Neuronal stem cell (in vitro differentiated cells): ENCODE data around the gene PARD3B.

ENCODE experiments used
- DNase-seq: peaks from one replicate; pipeline ENCODE4 v3.0.0-alpha.2; 2013; ENCODE audit warnings: low spot score
- H2AFZ ChIP-seq: one replicate; pipeline ENCODE4 v1.6.1; 2013; ENCODE audit warnings: mild to moderate bottlenecking, low read length, inconsistent platforms
- H2AK5ac ChIP-seq: 2 replicates; pipeline ENCODE4 v1.6.1; 2013; ENCODE audit warnings: low read depth, mild to moderate bottlenecking, inconsistent platforms, low read length, moderate library complexity, mixed read lengths
- H2BK120ac ChIP-seq: 2 replicates; pipeline ENCODE4 v1.6.1; 2013; ENCODE audit warnings: low read depth, mild to moderate bottlenecking, inconsistent platforms, low read length, moderate library complexity, mixed read lengths
- H2BK12ac ChIP-seq: one replicate; pipeline ENCODE4 v1.6.1; 2013; ENCODE audit warnings: low read length, inconsistent platforms
- H2BK15ac ChIP-seq: 2 replicates; pipeline ENCODE4 v1.6.1; 2013; ENCODE audit warnings: mild to moderate bottlenecking, low read length, inconsistent platforms, mixed read lengths
- H2BK5ac ChIP-seq: one replicate; pipeline ENCODE4 v1.6.1; 2013; ENCODE audit warnings: inconsistent platforms, mild to moderate bottlenecking, low read length, moderate library complexity
- H3K14ac ChIP-seq: one replicate; pipeline ENCODE4 v1.6.1; 2013; ENCODE audit warnings: low read length, inconsistent platforms
- H3K18ac ChIP-seq: 2 replicates; pipeline ENCODE4 v1.6.1; 2013; ENCODE audit warnings: low read length, inconsistent platforms
- H3K23ac ChIP-seq: 2 replicates; pipeline ENCODE4 v1.6.1; 2013; ENCODE audit warnings: low read depth, mild to moderate bottlenecking, mixed read lengths, low read length, inconsistent platforms; ENCODE audit not compliant: poor library complexity
- H3K27ac ChIP-seq: replicated peaks from 3 replicates; pipeline ENCODE4 v1.5.1; 2013; ENCODE audit warnings: low read length, inconsistent platforms
- H3K27me3 ChIP-seq, 3 experiments: 2 replicates each; pipeline ENCODE4 v1.6.1; 2013; ENCODE audit warnings: low read length in 3 of 3, mild to moderate bottlenecking in 2 of 3, inconsistent platforms in 1 of 3, low read depth in 1 of 3, mixed read lengths in 1 of 3, moderate library complexity in 1 of 3; ENCODE audit not compliant: control insufficient read depth in 3 of 3, insufficient read depth in 3 of 3
- H3K36me3 ChIP-seq, 2 donors: replicated peaks in 1 of 2; 2 replicates each; pipeline ENCODE4 v1.6.1; 2013; ENCODE audit warnings: low read length in 2 of 2; ENCODE audit not compliant: control insufficient read depth in 2 of 2, insufficient read depth in 2 of 2
- H3K4ac ChIP-seq: 2 replicates; pipeline ENCODE4 v1.6.1; 2013; ENCODE audit warnings: inconsistent platforms, mild to moderate bottlenecking, low read length, moderate library complexity
- H3K4me1 ChIP-seq, 2 donors: 1 replicate in 1 of 2; 2 replicates in 1 of 2; pipeline ENCODE4 v1.6.1; 2013; ENCODE audit warnings: low read length in 2 of 2, low read depth in 1 of 2; ENCODE audit not compliant: control insufficient read depth in 2 of 2, insufficient read depth in 1 of 2
- H3K4me2 ChIP-seq: one replicate; pipeline ENCODE4 v1.6.1; 2013; ENCODE audit warnings: mild to moderate bottlenecking, low read length, inconsistent platforms; ENCODE audit not compliant: insufficient read depth, poor library complexity, severe bottlenecking
- H3K4me3 ChIP-seq, 2 donors: 2 replicates each; pipeline ENCODE4 v1.5.1; 2013; ENCODE audit warnings: low read length in 2 of 2, mild to moderate bottlenecking in 2 of 2, inconsistent platforms in 1 of 2, moderate library complexity in 1 of 2
- H3K79me1 ChIP-seq: one replicate; pipeline ENCODE4 v1.6.1; 2013; ENCODE audit warnings: low read depth, mild to moderate bottlenecking, inconsistent platforms, low read length, moderate library complexity
- H3K9ac ChIP-seq: one replicate; pipeline ENCODE4 v1.6.1; 2013; ENCODE audit warnings: mild to moderate bottlenecking, low read depth, low read length, inconsistent platforms; ENCODE audit not compliant: poor library complexity
- H3K9me3 ChIP-seq, 2 donors: replicated peaks in 1 of 2; 2 replicates each; pipeline versions ENCODE3 to v1.6.1; 2013; ENCODE audit warnings: low read length in 2 of 2, mild to moderate bottlenecking in 2 of 2, inconsistent platforms in 1 of 2, low read depth in 1 of 2, mixed read lengths in 1 of 2, moderate library complexity in 1 of 2; ENCODE audit not compliant: control insufficient read depth in 2 of 2, insufficient read depth in 1 of 2
- H4K8ac ChIP-seq: one replicate; pipeline ENCODE4 v1.6.1; 2013; ENCODE audit warnings: low read depth, mild to moderate bottlenecking, inconsistent platforms, low read length, moderate library complexity
- H4K91ac ChIP-seq: one replicate; pipeline ENCODE4 v1.6.1; 2013; ENCODE audit warnings: low read length, low read depth, mild to moderate bottlenecking, inconsistent platforms; ENCODE audit not compliant: poor library complexity
- WGBS, 2 donors: extraction: QIAGEN DNeasy Blood & Tissue Kit; methylation state at CpG; one replicate each; pipeline ENCODE4 v1.1.7; 2013; ENCODE audit warnings: missing lambda C conversion rate in 2 of 2, mixed read lengths in 1 of 2; ENCODE audit not compliant: insufficient read length in 2 of 2, insufficient replicate concordance in 1 of 2; ENCODE audit errors: extremely low coverage in 2 of 2; 5-methylcytosine and 5-hydroxymethylcytosine counted together

PARD3B gene

DNA sequence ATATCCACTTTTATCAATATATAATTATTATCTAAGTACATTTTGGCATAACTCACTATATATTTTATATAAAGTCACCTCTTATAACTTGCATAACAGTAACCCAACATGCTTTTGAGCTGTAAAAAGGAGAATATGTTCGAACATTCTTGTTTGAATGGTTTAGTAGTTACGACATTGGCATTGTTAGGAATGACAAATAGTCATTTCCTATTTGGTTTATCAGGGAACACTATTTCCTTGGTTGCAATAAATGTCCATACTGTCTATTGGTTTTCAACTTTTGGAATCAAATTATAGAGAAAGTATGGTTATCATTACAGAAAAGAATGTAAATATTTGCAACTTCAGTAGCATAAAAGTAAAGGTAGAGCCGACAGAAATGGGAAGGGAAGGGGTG, 124.1 kb downstream of the PARD3B start:
- no peak overlapping the region for H3K27ac ChIP-seq
- no peak overlapping the region for H2AK5ac ChIP-seq
- no peak overlapping the region for H3K4me3 ChIP-seq
- no peak overlapping the region for H4K91ac ChIP-seq
- no CpG with 5 or more reads among the region's 3 CpGs for WGBS, 2 donors
- no peaks in the 10 kb centered on the region for H3K9me3 ChIP-seq
- H3K4ac ChIP-seq, result no peak overlapping the region
- DNase-seq, result no peak
- H3K79me1 ChIP-seq, result no peaks in the 10 kb centered on the region
- H2BK120ac ChIP-seq, result no peak overlapping the region
- H3K9ac ChIP-seq, result no peak overlapping the region
- no peak overlapping the region for H4K8ac ChIP-seq
- peaks cover 3 to 4% of the 10 kb centered on the region in 2 donors for H3K4me1 ChIP-seq
- H3K4me2 ChIP-seq, result no peak overlapping the region
- H3K14ac ChIP-seq, result no peak overlapping the region
- H2AFZ ChIP-seq, result no peak overlapping the region
- no peak overlapping the region for H2BK12ac ChIP-seq
- no peaks in the 10 kb centered on the region for H3K27me3 ChIP-seq
- H2BK5ac ChIP-seq, result no peak overlapping the region
- H3K18ac ChIP-seq, result no peak overlapping the region
- H3K36me3 ChIP-seq, result no peaks in the 10 kb centered on the region
- no peak overlapping the region for H2BK15ac ChIP-seq
- no peak overlapping the region for H3K23ac ChIP-seq

- no peak overlapping the region for H3K27ac ChIP-seq
- H2AK5ac ChIP-seq, result no peak overlapping the region
- no peak overlapping the region for H2BK5ac ChIP-seq
- no peak overlapping the region for H2BK12ac ChIP-seq
- H3K18ac ChIP-seq, result no peak overlapping the region
- H4K8ac ChIP-seq, result no peak overlapping the region
- no peaks in the 10 kb centered on the region for H3K27me3 ChIP-seq
- no peak overlapping the region for H3K9ac ChIP-seq
- H3K23ac ChIP-seq, result no peak overlapping the region
- no peak overlapping the region for H3K4me2 ChIP-seq
- H3K14ac ChIP-seq, result no peak overlapping the region
- H2BK15ac ChIP-seq, result no peak overlapping the region
- H3K36me3 ChIP-seq, result no peaks in the 10 kb centered on the region
- no peak overlapping the region for H2BK120ac ChIP-seq
- H3K79me1 ChIP-seq, result no peaks in the 10 kb centered on the region
- H3K9me3 ChIP-seq, result no peaks in the 10 kb centered on the region
- no peak overlapping the region for H2AFZ ChIP-seq
- H4K91ac ChIP-seq, result no peak overlapping the region
- H3K4me1 ChIP-seq, result peaks cover 3% of the 10 kb centered on the region in 2 donors
- no peak for DNase-seq
- H3K4ac ChIP-seq, result no peak overlapping the region
- no CpG with 5 or more reads among the region's 2 CpGs for WGBS, 2 donors
- H3K4me3 ChIP-seq, result no peak overlapping the region
Observed at GRCh38 chr2:204670124-204670523, 124.8 kb downstream of the PARD3B start.

DNA sequence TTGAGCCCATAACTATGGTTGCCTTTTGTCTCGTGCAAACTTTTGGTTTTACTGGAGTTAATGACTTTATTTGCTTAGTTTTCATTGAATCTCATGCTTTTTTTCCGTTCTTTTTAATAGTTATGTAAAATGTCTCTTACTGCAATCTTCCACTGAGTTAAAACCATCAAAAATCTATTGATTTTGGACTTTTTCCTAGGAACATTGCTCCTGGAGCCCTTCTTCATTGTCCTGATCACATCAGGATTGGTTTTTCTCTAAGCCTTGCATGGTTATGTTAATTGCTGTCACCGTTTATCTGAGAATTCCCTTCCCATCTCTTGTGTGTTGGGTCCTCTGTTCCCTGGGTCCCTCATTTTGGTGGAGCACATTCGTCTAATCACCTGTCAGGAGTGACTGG, 125.5 kb downstream of the PARD3B start:
- H3K36me3 ChIP-seq, result no peaks in the 10 kb centered on the region
- H2BK120ac ChIP-seq, result no peak overlapping the region
- no peak overlapping the region for H3K18ac ChIP-seq
- no peak overlapping the region for H4K91ac ChIP-seq
- no peak overlapping the region for H2BK5ac ChIP-seq
- no peak overlapping the region for H2AK5ac ChIP-seq
- DNase-seq, result no peak
- no peak overlapping the region for H4K8ac ChIP-seq
- no peak overlapping the region for H2AFZ ChIP-seq
- H3K27ac ChIP-seq, result no peak overlapping the region
- H3K4me3 ChIP-seq, result no peak overlapping the region
- no peaks in the 10 kb centered on the region for H3K9me3 ChIP-seq
- H3K9ac ChIP-seq, result no peak overlapping the region
- H3K79me1 ChIP-seq, result no peaks in the 10 kb centered on the region
- H2BK12ac ChIP-seq, result no peak overlapping the region
- H3K23ac ChIP-seq, result no peak overlapping the region
- H3K14ac ChIP-seq, result no peak overlapping the region
- no peak overlapping the region for H2BK15ac ChIP-seq
- no peak overlapping the region for H3K4me2 ChIP-seq
- H3K27me3 ChIP-seq, result no peaks in the 10 kb centered on the region
- WGBS, 2 donors, result no CpG with 5 or more reads among the region's 4 CpGs
- H3K4me1 ChIP-seq, result no peaks in the 10 kb centered on the region
- H3K4ac ChIP-seq, result no peak overlapping the region

- no peaks in the 10 kb centered on the region for H3K79me1 ChIP-seq
- no peaks in the 10 kb centered on the region for H3K4me1 ChIP-seq
- no peak overlapping the region for H2BK120ac ChIP-seq
- no peak overlapping the region for H3K14ac ChIP-seq
- DNase-seq, result no peak
- H3K9ac ChIP-seq, result no peak overlapping the region
- H4K91ac ChIP-seq, result no peak overlapping the region
- no peak overlapping the region for H2BK5ac ChIP-seq
- H3K18ac ChIP-seq, result no peak overlapping the region
- WGBS, 2 donors, result no CpG with 5 or more reads among the region's 4 CpGs
- H3K4me2 ChIP-seq, result no peak overlapping the region
- H3K36me3 ChIP-seq, result no peaks in the 10 kb centered on the region
- no peak overlapping the region for H2AK5ac ChIP-seq
- no peak overlapping the region for H2AFZ ChIP-seq
- H4K8ac ChIP-seq, result no peak overlapping the region
- H2BK12ac ChIP-seq, result no peak overlapping the region
- H3K27me3 ChIP-seq, result no peaks in the 10 kb centered on the region
- H3K27ac ChIP-seq, result no peak overlapping the region
- no peak overlapping the region for H3K4me3 ChIP-seq
- H2BK15ac ChIP-seq, result no peak overlapping the region
- H3K9me3 ChIP-seq, result no peaks in the 10 kb centered on the region
- H3K4ac ChIP-seq, result no peak overlapping the region
- H3K23ac ChIP-seq, result no peak overlapping the region
Observed at GRCh38 chr2:204672772-204673171, 127.5 kb downstream of the PARD3B start.
